Epithelial cell of esophagus (primary cell): Measurements from ENCODE around the gene NMT1.
"Not testable (repeated sequence)": the region's sequence is repeated elsewhere in the genome, so short reads cannot be mapped to it uniquely, and the experiment has no call there.

ENCODE experiments used
- DNase-seq: peaks from one replicate; pipeline ENCODE4 v3.0.0; 2010; ENCODE audit warnings: low read depth
- H3K4me3 ChIP-seq: 2 replicates; pipeline ENCODE4 v1.5.1; 2011; ENCODE audit warnings: mild to moderate bottlenecking, low read length, control low read depth
- CTCF ChIP-seq: IDR thresholded peaks from 2 replicates; pipeline ENCODE4 v1.5.1; 2011; ENCODE audit warnings: low read depth, mild to moderate bottlenecking, low read length, control low read depth, inconsistent platforms; ENCODE audit not compliant: insufficient read depth; ENCODE audit errors: missing control alignments

The NMT1 gene

DNA sequence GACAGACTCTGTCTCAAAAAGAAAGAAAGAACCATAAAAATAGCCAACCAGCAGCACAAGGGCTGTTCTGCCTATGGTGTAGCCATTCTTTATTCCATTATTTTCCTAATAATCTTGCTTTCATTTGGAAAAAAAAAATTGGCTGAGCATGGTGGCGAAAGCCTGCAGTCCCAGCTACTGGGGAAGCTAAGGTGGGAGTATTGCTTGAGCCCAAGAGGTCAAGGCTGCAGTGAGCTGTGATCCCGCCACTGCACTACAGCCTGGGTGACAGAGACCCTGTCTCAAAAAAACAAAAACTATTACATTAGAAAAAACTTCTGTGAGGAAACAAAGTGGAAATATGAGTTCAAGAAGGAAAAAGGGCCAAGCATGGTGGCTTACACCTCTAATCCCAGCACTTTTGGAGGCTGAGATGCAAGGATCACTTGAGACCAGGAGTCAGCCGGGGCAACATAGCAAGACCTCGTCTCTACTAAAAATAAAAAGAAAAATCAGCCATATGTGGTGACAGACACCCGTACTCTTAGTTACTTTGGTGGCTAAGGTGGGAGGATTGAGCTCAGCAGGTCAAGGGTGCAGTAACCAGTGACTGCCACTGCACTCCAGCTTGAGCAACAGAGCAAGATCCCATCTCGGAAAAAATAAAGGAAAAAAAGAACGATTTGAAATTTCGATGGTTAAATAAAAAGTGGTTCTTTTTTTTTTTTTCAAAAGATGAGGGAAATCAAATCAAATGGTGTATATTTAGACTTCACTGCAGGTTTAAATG is 12.1 kb upstream of the NMT1 start:
- no peak overlapping the region for H3K4me3 ChIP-seq
- peak; percentile 29 for TF ChIP-seq CTCF
- DNase-seq: no peak

- peak; percentile 81 for DNase-seq
- peak overlapping the region; percentile 73 for H3K4me3 ChIP-seq
- no peak for TF ChIP-seq CTCF
Measured at GRCh38 chr17:45050481-45051059, 10.5 kb upstream of the NMT1 start.

- DNase-seq: peak; percentile 98
- H3K4me3 ChIP-seq: peak within 1 kb of the TSS; percentile 73
- no peak for TF ChIP-seq CTCF
Measured at GRCh38 chr17:45051060-45051719, 9.9 kb upstream of the NMT1 start, which contains the start of gene DCAKD. TSS of gene DCAKD (minus strand) at chr17:45051632. CDS start at chr17:45034885, 16,747 bp downstream.

GRCh38 chr17:45051720-45052051 is 9.4 kb upstream of the NMT1 start:
- not testable (repeated sequence) for H3K4me3 ChIP-seq, DNase-seq

DNA sequence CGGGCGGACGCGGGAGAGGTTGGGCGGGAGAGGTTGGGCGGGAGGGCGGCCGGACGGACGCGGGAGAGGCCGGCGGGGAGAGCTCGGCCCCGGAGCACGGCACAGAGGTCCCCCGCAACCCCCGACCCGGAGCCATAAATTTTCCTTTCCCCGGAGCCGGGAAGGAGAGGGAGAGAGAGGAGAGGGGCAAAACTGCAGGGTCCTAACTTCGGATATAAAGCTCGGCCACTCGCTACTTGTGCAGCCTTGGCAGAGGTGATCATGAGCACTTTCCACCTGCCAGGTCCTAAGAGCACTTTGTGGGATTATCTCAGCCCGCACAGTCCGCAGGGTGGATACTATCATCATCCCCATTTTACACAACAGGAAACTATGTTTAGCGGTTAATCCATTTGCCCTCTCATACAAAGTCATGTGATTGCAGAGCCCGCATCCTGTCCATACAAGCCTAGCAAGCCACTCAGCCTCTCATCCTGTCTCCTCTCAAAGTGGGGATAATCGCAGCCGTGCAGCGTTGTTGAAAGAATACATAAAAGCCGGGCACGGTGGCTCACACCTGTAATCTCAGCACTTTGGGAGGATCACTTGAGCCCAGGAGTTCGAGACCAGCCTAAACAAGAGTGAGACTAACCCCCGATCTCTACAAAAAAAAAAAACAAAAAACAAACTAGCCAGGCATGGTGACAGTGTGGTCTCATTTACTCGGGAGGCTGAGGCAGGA is 8.9 kb upstream of the NMT1 start:
- peak; percentile 82 for DNase-seq
- peak overlapping the region; percentile 54 for H3K4me3 ChIP-seq
- TF ChIP-seq CTCF: no peak

DNA sequence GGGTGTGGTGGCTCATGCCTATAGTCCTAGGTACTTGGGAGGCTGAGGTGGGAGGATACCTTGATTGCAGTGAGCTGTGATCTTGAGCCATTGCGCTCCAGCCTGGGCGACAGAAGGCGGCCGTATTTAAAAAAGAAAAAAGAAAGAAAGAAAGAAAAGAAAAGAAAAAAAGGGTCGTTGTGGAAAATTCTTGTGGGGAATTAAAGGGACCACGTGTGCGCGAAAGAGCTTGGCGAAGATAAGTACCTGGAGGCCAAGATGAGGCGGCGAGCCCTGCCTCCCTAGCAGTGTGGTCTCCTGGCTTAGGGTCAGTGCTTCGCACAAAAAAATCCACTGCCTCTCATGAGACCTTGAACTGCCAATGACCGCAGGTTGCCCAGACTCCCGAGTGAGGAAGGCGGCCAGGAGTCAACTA is 728 bp upstream of the NMT1 start:
- DNase-seq: no peak
- TF ChIP-seq CTCF: no peak
- H3K4me3 ChIP-seq: peak overlapping the region; percentile 89

- TF ChIP-seq CTCF: no peak
- H3K4me3 ChIP-seq: peak overlapping the region; percentile 89
- DNase-seq: no peak
Measured at GRCh38 chr17:45061606-45062205, 589 bp downstream of the NMT1 start.
